Fibroblast of skin of back (primary cell): ENCODE measurements around the gene OR4D6. TPM values are rescaled to one million over a fixed set of nuclear protein-coding genes. Genes with fewer than 3 reads are reported as not detected.
A peak's percentile ranks its signal among the peaks of the same experiment; 100 is the strongest.
"Not testable (repeated sequence)": the region's sequence is repeated elsewhere in the genome, so short reads cannot be mapped to it uniquely, and the experiment has no call there.

Experiments
- DNase-seq: peaks from one replicate; pipeline ENCODE4 v3.0.0-alpha.2; 2013
- polyA plus RNA-seq, 2 experiments: library from polyadenylated mRNA; unstranded; fragments of 120-200 nt; gene quantifications; one replicate each; pipeline ENCODE4 v1.2.1, GENCODE V29; 2013; ENCODE audit not compliant: insufficient read length in 2 of 2

Gene OR4D6
- not detected for polyA plus RNA-seq (2013, experiment 1 of 2; ENCODE audit: insufficient read length)
- not detected for polyA plus RNA-seq (2013, experiment 2 of 2; ENCODE audit: insufficient read length)

DNA sequence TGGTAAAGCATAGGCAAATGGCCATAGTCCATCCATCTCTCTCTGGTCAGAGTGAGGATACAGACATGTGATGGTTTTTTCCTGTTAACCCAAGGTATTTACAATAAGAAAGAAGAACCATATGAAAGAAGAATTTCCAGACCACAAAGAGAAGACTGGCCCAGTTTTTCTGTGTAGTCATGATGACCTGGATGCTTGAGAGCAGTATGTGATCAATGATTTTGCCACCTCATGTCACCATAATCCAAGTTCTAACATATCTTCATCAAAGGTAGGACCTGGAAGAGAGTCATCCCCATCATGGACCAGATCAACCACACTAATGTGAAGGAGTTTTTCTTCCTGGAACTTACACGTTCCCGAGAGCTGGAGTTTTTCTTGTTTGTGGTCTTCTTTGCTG, at the start of gene OR4D6:
TSS of gene OR4D6 (plus strand) at position 301 of the 400 bp plus-strand sequence. CDS start at position 301, 0 bp downstream.
- no peak for DNase-seq

DNA sequence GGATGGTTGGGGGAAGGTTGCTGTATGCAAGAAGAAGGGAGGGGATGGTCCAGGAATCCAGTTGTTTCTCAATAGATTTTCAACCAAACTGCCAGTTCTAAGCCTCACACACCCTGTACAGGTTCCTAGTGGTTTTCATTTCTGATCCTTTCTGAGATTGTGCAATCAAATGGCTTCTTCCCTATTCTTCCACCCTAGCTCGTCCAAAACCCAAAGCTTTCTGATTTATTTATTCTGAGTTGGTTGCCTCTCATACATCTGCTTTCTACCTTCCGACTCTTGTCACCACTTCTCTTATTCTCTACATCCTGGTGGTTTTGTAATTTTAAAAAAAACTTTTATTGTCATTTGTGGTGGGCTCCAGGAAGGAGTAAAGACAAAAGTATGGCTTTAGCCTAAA, 43.1 kb upstream of the OR4D6 start:
- no peak for DNase-seq

DNA sequence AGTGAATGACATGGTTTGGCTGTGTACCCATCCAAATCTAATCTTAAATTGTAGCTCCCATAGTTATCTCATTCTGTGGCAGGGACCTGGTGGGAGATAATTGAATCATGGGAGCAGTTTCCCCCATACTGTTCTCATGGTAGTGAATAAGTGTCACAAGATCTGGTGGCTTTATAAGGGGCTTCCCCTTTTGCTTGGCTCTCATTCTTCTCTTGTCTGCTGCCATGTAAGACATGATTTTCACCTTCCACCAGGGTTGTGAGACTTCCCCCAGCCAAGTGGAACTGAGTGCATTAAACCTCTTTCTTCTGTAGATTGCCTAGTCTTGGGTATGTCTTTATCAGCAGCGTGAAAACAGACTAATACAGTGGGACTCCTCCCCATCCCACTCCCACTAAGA, 41.6 kb upstream of the OR4D6 start:
- no peak for DNase-seq

DNA sequence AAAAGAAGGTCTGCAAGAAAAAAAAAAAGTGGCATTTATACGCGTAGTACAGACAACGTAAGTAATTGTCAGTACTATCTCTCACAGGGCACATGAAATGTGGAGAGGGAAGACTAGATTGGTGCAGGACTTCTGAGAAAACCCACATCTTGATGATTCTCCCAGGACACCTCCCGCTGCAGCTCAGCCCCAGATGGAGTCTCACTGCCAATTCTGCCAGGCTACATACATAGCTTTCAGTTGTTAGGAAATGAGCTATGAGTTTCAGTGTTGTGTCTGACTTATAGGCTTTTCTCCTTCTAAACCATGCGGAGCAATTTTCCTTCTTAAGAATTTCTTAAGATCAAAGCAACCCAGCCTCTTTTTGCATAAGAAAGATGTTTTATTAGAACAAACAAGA, 40.1 kb upstream of the OR4D6 start:
- DNase-seq: no peak

DNA sequence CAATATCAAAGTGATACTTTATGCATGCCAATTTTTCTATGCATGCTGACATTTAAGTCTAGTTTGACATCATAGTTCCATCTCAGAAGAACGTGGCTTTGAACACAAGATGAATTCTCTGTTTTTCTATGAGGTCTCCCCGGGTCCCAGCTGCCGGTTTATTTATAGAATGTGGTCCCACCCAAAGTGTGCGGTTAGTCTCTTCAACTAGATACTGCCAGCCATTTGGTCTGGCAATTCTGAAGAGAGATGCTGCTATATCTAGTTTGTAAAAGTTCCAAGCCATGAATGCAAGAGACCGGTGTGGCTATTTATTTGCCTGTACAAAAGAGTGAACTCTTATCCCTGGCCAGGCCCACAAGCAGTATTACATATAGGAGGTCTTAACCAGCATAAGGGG, 39.7 kb upstream of the OR4D6 start:
- no peak for DNase-seq

DNA sequence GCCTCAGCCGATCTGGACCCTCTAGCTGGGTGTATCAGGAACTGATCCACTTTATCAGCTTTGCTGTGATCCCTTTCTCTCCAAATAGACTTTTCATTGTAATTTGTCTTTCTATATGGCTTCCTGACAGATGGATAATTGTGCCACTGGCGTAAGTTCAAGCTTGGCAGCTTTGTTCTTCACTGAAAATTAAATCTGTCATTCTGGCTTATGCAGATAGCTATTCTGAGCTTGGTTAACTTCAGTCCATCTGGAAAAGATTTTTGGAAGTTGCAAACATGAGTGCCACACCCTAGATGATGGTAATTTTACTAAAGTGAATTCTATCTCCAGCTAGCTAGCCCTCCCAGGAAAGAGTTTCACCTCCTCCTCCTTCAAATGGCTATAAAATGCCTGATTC, 38.6 kb upstream of the OR4D6 start:
- no peak for DNase-seq

DNA sequence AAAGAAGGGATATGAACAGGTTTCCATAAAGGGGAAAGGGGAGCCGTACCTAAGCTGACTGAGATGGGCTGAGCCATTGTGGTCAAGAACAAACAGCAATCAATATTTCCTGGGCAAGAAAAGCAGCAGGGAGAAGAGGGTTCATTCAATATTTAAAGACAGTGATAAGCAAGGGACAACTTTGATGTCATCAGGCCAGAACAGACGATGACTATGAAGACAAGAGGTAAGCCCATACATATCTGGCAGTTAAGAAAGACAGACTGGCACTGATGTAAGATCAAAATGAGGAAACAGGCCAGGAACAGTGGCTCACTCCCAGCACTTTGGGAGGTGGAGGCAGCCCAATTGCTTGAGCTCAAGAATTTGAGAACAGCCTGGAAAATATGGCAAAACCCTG, 32.9 kb upstream of the OR4D6 start:
- DNase-seq: no peak

DNA sequence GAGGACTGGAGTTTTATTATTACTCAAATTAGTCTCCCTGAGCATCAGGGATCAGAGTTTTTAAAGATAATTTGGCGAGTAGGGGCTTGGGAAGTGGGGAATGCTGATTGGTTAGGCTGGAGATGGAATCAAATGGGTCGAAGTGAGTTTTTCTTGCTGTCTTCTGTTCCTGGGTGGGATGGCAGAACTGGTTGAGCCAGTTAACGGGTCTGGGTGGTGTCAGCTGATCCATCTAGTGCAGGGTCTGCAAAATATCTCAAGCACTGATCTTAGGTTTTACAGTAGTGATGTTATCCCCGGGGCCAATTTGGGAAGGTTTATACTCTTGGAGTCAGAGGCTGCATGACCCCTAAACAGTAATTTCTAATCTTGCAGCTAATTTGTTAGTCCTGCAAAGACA, 31.6 kb upstream of the OR4D6 start:
- no peak for DNase-seq

DNA sequence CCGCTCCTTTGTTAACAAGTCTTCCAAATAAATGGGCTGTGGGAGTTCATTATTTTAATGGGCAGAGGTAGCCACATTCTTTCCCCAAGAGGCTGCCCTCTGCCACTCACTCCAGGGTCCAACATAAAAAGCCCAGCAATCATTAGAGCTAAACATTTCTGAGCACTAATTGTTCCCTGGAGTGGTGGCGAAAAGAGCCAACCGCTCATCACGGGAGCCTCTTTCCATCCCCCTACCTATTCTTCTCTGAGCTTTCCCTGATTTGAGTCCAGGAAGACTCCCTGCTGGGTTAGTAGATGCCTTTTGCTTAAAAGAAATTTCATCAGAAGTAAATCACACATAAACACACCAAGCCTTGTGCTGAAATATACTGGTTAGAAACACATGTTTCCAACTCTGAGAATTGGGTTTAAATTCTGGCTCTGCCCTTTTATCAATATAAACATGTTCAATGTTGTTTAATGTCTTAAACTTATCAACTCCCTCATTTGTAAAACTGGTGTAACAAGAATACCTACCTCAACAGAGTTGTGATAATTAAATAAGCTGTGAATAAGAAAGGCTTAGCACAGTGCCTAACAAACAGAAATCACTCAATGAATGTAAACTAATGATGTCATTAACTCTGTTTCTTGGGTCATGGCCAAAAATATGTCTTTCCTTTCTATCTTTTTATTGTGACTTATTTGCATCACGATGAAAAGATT, 30.2 kb upstream of the OR4D6 start, which contains the start of gene OR5A2:
TSS of gene OR5A2 (minus strand) at position 53 of the 707 bp plus-strand sequence. CDS start 3,460 bp downstream, outside the sequence.
- DNase-seq: no peak

DNA sequence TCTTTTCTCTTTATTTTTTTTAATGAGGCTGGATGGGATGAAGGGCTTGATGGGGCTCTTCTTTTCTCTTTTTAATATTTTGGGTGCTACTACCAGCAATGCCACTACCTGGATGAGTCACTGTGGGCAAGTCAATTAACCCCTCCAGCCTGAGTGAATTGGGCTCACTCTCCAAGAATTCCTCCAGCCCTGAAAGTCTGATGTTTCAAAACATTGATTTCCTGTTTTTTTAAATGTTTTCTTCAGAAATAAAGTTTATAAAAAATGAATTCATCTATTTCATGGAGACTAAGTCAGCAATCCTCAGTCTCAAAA, 29.7 kb upstream of the OR4D6 start:
- no peak for DNase-seq

DNA sequence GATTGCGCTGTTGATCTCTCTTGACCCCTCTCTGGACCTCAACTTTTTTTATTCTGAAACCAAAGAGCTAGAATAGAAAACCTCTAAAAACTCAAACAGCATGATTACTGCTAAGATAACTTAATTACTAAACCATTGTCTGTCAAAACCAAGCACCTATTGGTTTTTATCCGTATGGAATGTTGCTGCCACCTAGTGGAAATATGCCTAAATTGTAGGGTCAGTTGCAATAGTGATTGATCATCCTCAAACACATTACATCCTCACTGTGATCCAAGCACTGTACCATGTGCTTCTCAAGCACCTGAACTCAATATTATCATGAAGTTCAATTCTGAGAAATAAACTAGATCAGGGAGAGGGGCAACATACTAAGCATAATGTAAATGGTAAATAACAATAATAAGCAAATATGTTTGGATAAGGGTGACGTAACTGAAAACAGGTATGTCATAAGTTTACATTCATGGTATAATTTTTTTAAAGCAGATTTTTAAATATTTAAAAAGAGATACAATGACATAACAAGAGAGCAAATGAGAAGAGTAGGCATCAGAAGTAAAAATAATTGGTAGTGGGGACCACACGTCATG, 26.7 kb upstream of the OR4D6 start:
- peak; percentile 39 for DNase-seq

DNA sequence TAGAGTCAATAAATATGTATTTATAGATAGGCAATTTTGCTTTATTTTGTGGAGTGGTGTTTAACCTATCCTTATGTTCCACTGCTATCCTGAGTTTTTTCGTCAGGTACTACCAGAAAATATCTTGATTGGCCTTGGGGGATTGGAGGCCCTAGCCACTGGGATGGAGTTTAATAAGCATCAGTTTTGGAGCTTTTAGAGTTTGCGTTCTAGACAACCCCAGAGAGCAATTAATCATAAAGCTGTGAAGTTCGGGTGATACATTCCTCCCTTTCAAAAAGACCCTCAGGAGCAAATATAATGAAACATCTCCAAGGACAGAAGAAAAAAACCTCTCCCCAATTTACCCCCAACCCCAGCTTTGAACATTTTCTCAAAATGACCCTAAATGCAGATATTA, 20.6 kb upstream of the OR4D6 start, which contains the start of gene OR5A1:
TSS of gene OR5A1 (plus strand) at position 301 of the 400 bp plus-strand sequence. CDS start 6,700 bp downstream, outside the sequence.
- DNase-seq: no peak

DNA sequence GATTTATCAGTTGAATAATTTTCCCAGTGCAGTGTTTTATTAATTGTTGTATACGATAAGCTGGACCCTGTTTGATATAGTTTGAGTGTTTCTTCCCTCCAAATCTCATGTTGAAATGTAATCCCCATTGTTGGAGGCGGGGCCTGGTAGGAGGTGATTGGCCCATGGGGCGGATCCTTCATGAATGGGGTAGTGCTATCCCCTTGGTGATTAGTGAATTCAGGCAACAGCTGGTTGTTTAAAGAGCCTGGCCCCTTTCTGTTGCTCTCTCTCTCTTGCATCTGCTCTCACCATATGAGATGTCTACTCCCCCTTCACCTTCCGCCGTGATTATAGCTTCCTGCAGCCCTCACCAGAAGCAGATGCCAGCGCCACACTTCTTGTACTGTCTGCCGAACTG, 19.0 kb upstream of the OR4D6 start:
- DNase-seq: no peak

DNA sequence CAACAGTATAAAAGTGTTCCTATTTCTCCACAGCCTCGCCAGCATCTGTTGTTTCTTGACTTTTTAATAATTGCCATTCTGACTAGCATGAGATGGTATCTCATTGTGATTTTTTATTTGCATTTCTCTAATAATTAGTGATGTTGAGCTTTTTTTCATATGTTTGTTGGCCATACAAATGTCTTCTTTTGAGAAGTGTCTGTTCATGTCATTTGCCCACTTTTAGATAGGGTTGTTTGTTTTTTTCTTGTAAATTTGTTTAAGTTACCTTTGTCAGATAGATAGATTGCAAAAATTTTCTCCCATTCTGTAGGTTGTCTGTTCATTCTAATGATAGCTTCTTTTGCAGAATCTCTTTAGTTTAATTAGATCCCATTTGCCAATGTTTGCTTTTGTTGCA, 11.1 kb upstream of the OR4D6 start:
- DNase-seq: not testable (repeated sequence)

DNA sequence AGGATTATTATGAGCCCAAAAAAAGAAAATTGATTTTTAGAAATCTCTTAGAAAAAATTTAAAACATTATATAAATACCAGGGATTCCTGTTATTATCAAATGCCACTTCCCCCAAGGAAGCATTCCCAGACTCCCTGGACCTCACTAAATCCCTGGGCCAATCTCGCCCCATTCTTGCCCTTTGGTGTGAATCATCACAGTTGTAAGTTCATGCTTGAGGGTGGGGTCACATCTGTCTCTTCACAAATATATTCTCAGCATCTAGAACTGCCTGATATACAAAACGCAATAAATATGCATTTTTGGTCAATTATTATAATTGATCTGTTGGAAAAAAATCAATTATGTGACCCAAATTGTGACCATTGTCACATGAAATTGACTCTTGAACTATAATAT, 8.3 kb upstream of the OR4D6 start:
- DNase-seq: no peak

DNA sequence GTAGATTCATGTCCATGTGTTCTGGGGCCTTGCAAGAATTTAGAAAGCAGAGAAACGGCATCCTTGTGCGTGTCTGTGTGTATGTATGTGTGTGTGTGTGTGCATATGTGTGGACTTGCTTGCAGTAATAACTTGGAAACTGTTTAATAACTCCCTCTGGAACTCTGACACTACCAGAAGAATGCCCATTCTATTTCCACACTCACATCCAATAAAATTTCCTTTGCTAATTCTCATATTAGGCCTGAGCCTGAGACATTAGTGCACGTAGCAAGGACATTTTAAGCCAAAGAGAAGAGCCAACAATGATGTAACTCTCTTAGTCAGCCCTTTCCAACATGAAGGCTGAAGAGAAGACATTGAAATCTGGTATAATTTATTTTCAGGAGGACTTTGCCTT, 3.2 kb downstream of the OR4D6 start:
- DNase-seq: no peak

DNA sequence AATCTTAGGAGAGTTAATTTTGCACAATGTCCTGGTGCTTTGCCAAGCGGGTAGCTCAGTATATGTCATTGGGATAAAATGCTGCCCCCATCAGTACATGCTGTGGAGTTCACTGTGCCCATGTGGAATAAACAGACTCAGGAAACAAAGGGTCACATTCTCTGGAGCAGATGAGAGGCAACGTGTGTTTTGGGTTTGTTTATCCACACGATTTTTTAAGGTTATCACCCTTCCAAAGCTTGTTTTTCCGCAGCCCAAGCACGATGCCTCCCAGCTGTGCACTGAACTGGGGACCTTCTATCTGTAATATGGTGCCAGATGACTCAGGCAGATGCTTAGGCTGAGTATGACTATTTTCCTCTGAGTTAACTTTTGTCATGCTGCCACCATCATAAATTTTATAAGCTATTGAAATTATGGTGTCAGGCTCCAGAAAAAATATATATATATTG, 6.5 kb downstream of the OR4D6 start:
- peak; percentile 1 for DNase-seq

DNA sequence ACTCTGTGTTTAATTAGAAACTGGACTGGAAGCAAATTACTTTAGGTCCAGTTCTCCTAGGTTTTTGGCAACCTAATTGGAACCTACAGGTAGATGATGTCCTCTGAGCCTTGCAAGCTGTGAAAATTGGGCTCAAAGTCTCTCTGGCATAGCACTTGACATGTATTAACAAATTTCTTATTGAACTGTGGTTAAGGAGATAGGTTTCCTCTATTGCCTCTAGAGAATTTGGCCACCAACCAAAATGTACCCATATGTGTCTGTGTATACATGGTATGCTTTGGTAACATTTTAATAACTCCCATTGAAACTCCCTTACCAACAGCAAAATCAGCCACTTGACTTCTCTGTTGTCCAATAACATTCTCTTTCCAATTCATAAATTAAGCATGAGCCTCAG, 16.3 kb downstream of the OR4D6 start, which contains the start of gene OR4D10:
TSS of gene OR4D10 (plus strand) at position 301 of the 400 bp plus-strand sequence. CDS start 4,115 bp downstream, outside the sequence.
- no peak for DNase-seq

DNA sequence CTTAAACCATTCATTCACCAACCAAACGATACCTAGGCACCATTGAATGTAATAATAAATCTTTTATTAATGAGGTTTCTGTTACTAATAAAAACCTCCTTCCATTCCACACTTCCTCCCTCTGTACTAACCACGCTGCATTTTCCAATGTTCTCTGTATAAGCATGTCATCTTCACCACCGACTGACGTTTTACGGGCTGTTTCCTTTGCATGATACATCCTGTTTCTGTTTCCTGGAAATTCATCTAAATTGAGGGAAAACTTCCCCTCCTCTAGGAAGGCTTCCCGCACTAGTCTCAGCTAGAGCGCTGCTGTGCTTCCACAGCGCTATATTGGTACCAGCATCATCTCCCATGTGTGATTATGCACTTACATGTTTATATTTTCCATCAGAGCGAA, 18.4 kb downstream of the OR4D6 start:
- no peak for DNase-seq

DNA sequence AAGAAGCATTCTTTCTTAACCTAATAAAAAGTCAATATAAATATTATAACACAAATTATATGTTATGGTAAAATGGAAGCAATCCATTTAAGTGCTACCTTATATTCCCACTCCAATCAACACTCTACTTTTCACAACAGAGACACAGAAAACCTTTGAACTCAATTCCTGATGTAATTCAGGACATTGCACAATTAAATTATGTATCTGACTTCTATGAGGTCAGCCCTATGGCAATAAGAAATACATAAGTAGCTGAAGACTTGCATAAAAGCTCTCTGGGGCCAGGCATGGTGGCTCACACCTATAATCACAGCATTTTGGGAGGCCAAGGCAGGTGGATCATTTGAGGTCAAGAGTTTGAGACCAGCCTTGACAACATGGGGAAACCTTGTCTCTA, 23.1 kb downstream of the OR4D6 start:
- DNase-seq: no peak

DNA sequence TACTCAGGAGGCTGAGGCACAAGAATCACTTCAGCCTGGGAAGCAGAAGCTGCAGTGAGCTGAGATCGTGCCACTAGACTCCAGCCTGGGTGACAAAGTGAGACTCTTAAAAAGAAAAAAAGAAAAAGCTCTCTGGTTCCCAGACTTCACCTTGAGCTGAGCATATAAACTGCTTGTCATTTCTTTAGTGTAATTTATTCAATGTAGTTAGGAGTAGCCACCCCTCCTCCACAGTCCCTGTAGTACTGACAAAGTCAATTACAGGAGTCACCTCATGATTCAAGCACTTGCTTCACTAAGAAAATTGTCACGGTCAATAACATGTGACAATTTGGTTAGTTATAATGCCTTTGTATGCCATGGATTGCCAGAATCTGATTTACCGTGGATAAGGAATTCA, 23.6 kb downstream of the OR4D6 start:
- no peak for DNase-seq

DNA sequence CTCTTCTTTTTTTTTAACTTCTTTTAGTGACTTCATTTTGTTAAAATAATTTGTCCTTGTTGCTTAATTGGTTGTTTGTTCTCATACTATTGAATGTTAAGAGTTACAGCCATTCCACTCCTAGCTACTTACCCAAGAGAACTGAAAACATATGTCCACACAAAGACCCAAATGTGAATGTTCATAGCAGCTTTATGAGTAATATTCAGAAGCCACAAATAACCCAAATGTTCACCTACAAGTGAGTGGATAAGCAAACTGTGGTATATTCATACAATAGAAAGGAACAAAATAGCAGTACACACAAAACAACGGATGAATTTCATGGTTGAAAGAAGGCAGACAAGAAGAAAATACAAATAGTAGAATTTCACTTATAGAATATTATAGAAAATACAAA, 45.2 kb downstream of the OR4D6 start:
- DNase-seq: no peak

DNA sequence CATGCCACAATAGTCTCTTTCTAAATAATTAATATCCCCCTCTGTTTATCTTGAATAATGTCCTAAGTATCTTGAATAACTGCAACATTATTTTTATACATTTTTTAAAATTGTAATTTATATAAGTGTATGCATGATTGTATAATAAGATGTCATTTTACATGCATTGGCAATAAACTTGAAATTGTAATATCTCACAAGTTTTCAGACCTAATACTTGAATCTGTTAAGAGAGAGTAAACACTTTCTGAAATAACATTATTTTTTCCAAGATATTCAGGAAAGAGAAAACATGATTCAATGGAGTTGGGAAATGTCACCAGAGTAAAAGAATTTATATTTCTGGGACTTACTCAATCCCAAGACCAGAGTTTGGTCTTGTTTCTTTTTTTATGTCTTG, 46.5 kb downstream of the OR4D6 start, which contains the start of gene OR4D11:
TSS of gene OR4D11 (plus strand) at position 301 of the 400 bp plus-strand sequence. CDS start at position 301, 0 bp downstream.
- no peak for DNase-seq
